GM18505 (cell line): Measurements from ENCODE around the gene GATAD2B.
"Not testable (repeated sequence)": the region's sequence is repeated elsewhere in the genome, so short reads cannot be mapped to it uniquely, and the experiment has no call there.

Source experiments
- ATAC-seq: cut with Tn5 transposase; IDR thresholded peaks from one replicate; pipeline ENCODE4 v1.9.1; 2021; ENCODE audit not compliant: unreplicated experiment
- POLR2A ChIP-seq: IDR thresholded peaks from 4 replicates; pipeline ENCODE4 v1.6.1; 2011; ENCODE audit warnings: borderline replicate concordance; ENCODE audit not compliant: insufficient read depth, insufficient read length; ENCODE audit errors: extremely low read depth

GATAD2B gene

DNA sequence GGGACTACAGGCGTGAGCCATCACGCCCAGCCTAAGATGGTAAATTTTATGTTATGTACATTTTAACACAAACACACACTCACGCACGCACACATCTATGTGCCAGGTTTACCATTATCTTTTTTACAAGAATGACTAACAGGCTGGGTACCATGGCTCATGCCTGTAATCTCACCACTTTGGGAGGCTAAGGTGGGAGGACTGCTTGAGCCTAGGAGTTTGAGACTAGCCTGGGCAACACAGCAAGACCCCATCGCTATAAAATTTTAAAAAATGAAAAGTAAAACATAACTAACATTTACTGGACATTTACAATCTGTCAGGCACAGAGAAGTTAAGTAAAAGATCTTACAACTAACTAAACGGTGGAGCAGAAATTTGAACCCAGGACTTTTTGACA is 14.7 kb downstream of the GATAD2B start:
- no peak for TF ChIP-seq POLR2A
- ATAC-seq = no peak

DNA sequence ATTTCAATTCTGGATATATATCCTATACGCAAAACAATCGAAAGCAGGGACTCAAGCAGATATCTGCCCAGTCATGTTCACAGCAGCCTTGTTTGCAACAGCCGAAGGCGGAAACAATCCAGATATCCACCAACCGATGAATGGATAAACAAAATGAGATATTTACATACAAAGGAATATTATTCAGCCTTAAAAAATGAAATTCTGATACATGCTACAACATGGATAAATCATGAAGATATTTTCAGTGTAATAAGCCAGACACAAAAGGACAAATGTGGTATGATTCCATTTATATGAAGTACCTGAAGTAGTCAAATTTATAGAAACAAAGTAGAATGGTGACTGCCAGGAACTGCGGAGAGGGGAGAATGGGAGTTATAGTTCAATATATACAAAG is 15.6 kb downstream of the GATAD2B start:
- TF ChIP-seq POLR2A = no peak
- ATAC-seq = no peak

DNA sequence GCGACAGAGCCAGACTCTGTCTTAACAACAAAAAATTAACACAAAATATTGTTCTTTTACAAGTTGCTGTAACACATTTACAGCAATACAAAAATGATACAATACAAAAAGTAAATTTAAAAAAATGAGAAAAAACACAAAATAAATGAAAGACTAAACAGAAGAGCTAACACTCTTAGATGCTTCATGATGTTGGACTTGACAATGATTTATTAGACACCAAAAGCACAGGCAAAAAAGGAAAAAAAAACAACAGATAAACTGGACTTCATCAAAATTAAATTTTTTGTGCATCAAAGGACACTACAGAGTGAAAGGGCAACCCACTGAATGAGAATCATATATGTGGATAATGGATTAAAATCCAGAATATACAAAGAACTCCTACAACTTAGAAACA is 16.4 kb downstream of the GATAD2B start:
- no peak for TF ChIP-seq POLR2A
- ATAC-seq = no peak

DNA sequence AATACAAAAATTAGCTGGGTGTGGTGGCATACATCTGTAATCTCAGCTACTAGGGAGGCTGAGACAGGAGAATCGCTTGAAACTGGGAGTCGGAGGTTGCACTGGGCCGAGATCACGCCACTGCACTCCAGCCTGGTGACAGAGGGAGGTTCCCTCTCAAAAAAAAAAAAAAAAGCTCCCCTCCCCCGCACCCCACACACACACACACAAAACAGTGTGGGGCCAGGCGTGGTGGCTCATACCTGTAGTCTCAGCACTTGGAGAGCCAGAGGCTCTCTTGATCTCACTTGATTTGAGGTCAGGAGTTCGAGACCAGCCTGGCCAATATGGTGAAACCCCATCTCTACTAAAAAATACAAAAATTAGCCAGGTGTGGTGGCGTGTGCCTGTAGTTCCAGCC is 16.9 kb downstream of the GATAD2B start:
- ATAC-seq = not testable (repeated sequence)

DNA sequence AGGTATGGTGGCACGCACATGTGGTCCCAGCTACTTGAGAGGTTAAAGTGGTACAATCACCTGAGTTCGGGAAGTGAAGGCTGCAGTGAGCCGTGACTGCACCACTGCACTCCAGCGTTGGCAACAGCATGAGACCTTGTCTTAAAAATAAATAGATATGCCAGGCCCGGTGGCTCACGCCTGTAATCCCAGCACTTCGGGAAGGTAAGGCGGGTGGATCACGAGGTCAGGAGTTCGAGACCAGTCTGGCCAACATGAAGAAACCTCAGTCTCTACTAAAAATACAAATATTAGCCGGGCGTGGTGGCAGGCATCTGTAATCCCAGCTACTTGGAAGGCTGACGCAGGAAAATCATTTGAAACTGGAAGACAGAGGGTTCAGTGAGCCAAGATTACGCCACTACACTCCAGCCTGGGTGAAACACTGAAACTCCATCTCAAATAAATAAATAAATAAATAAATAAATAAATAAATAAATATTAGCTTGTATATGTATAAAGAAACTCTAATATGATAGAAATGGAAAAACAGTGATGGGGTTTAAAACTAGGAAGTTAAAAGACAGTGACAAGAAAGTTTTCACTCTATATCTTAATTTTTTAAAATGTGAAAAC is 18.8 kb downstream of the GATAD2B start:
- no peak for ATAC-seq

DNA sequence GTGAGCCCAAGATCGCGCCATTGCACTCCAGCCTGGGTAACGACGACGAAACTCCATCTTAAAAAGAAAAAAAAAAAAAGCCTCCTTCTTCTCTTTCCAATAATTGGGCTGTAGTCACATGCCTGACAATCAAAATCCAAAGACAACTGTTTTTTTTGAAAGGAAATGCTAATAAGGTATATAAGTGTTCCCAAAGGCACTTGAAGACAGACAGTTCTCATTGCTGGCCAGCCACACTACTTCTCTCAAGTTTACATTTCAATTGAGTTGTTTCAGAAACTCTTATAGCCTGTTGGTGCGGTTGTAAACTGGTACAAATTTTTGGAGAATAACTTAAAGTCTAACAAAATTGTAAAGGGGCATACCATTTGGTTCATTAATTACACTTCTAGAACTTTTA is 23.3 kb downstream of the GATAD2B start:
- no peak for ATAC-seq
- TF ChIP-seq POLR2A = no peak

More for the DNA sequence above, 18.8 kb downstream of the GATAD2B start:
- no peak for TF ChIP-seq POLR2A

DNA sequence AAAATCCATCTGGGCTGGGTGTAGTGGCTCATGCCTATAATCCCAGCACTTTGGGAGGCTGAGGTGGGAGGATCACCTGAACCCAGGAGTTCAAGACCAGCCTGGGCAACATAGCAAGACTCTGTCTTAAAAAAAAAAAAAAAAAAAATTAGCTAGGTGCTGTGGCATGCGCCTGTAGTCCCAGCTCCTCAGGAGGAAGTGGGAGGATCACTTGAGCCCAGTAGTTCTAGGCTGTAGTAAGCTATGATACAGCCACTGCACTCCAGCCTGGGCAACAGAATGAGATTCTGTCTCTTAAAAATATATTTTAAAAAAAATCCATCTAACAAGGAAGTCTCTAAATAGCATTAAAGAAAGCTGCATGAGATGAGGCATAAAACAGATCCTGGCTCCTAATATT is 26.9 kb downstream of the GATAD2B start:
- not testable (repeated sequence) for ATAC-seq

DNA sequence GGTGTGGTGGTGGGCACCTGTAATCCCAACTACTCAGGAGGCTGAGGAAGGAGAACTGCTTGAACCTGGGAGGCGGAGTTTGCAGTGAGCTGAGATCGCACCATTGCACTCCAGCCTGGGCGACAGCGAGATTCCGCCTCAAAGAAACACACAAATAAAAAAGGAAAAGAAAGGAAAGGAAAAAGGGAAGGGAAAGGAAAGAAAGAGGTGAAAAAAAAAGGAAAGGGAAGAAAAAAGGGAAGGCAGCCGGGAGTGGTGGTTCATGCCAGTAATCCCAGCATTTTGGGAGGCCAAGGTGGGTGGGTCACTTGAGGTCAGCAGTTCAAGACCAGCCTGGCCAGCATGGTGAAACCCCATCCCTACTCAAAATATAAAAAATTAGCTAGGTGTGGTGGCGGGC is 31.7 kb downstream of the GATAD2B start:
- ATAC-seq = not testable (repeated sequence)

DNA sequence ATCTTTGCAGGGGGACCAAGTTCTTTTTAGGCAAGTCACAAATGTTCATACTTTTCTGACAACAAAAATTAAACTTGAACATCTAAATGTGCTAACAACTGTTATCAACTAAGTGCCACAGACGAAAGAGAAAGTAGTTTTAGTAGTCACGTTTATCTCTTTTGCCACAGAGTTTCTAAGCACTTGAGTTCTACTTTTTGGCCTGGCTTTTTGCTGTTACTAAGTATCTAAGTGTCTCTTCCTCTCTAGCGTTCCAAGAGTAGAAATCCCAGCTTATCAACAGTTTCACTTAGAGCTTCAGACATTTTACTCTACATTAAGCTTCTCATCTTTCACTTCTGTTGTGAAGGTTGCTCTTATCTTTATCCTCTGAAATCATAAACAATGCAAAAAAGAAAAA is 34.2 kb downstream of the GATAD2B start:
- no peak for ATAC-seq
- TF ChIP-seq POLR2A = no peak

DNA sequence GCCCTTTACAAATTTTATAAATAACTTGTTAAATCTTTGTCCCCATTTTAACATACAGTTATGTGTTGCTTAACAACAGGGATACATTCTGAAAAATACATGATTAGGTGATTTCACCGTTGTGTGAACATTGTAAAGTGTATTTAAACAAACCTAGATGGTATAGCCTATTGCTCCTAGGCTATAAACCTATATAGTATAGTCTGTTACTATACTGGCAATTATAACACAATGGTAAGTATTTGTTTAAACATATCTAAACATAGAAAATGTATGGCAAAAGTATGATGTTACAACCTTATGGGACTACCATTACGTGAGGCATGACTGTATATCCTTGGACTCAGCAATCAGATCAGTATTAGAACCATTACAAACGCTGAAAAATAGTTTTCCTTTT is 36.6 kb downstream of the GATAD2B start:
- ATAC-seq = no peak
- TF ChIP-seq POLR2A = no peak

DNA sequence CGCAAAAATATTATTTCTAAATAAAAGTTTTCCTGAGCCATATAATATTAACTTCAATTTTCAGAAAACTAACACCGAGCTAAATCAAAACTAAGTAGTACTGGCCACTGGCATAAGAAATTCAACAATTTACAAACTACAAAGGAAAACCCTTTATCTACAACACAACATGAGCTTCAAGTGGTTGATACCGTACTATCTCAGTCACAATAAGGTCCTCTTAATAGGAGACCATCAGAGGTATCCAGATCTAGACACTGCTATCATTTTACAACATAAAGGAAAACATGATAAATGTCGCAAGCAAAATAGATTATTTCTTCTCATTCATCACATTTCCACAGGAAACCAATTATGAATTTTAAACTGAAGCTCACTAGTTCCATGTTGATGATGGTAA is 39.5 kb downstream of the GATAD2B start:
- no peak for ATAC-seq
- no peak for TF ChIP-seq POLR2A

DNA sequence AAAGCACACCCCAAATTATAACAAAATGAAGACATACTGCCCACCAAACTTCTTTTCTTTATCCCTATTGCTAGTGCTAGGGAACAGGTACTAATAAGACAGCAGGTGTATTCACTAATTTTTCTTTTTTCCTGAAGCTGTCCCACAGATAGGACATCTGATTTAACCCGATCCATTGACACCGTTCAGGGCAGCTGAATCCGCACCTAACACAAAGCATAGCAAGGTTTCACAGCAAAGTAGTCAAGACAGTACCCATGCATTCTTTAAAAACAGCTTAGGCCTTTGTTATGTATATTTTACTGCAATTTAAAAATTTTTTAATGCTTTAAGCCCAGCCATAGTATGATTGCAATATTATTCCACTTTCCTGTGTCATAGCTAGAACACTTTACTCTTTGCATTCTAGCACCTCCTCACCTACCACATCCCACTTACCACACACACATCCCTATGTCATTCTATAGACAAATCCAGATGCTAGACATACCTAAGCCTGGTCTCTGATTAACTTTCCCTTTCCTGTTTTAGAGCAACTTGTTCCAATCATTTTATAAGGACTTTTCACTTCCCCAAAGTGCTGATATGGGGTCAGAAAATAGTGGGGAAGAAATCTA is 40.4 kb downstream of the GATAD2B start:
- TF ChIP-seq POLR2A = no peak
- ATAC-seq = no peak

DNA sequence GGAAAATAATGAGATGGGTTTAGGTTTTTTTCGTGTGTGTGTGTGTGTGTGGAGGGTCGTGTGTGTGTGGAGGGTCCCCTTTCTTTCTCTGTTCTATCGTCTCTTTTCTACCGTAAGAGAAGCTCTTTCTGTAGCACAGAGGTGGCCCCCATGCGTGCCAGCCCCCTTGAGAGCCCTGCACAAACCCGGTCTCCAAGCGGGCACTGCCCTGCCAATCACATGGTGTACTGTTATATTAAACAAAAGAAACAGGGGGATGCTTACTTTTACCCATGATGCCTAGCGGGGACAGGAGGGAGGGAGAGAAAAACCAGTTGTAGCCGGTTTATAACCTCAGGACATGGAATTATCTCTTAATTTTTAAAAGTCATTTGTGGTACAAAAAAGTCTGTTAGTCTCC is 41.0 kb downstream of the GATAD2B start:
- TF ChIP-seq POLR2A = no peak
- no peak for ATAC-seq

DNA sequence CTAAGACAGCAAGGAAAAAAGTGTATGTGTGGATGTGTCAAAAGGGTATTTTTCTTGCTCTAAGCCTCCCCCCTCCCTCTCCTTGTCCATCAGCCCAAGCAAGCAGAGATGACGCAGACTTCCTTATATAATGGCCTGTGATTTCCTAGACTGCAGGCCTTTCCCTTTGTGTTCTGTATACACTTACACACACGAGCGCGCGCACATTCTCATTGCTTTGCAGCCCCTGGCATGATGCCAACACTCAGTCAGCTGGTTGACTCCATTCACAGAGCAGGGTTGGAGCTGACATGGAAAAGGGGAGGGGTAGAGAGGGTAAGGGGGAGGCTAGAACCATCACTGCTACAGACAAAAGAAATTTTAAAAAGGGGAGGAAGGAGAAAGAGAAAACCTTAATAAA is 41.8 kb downstream of the GATAD2B start:
- TF ChIP-seq POLR2A = no peak
- no peak for ATAC-seq

DNA sequence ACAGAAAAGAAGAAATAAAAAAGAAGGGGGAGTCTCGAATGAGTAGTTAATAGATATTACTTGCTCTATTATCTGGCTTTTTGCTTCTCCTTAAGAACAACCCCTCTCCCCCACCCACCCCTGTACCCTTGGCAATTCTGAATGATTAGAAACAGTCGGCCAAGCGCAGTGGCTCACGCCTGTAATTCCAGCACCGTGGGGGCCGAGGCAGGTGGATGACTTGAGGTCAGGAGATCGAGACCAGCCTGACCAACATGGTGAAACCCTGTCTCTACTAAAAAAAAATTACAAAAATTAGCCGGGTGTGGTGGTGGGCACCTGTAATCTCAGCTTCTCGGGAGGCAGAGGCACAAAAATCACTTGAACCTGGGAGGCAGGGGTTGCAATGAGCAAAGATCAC is 42.7 kb downstream of the GATAD2B start:
- no peak for TF ChIP-seq POLR2A
- ATAC-seq = no peak
